CD4-positive, alpha-beta T cell (primary cell): Measurements from ENCODE around the gene LGR4. TPM values are rescaled to one million over a fixed set of nuclear protein-coding genes. Genes with fewer than 3 reads are reported as not detected.

Experiments used
- ATAC-seq: fragments of 200-7000 bp; cut with Tn5 transposase; one replicate; pipeline ENCODE4 v1.10.0; 2022; ENCODE audit warnings: mild to moderate bottlenecking; ENCODE audit not compliant: poor library complexity
- CTCF ChIA-PET: fragments of 350-600 bp; sonication (Branson Sonifier 250); formaldehyde crosslinking; loops from one replicate; lab custom pipeline; 2021; ENCODE audit warnings: antibody characterized with exemption, inconsistent platforms; lab: Charles Lee
- POLR2A ChIA-PET: fragments of 350-600 bp; sonication (Branson Sonifier 250); formaldehyde crosslinking; loops from one replicate; lab custom pipeline; 2021; ENCODE audit warnings: antibody characterized with exemption, inconsistent platforms; lab: Charles Lee
- DNase-seq, 14 experiments: peaks; one replicate each; pipeline ENCODE4 v3.0.0-alpha.2; 2013 to 2020; ENCODE audit warnings: mixed read lengths in 2 of 14
- H3K27ac ChIP-seq, 2 donors: one replicate each; pipeline versions ENCODE4 v1.5.1 to v1.7.0; 2013; ENCODE audit warnings: low read length in 2 of 2, low read depth in 1 of 2, mild to moderate bottlenecking in 1 of 2
- H3K27me3 ChIP-seq, 2 experiments: 1 replicate in 1 of 2; 2 replicates in 1 of 2; pipeline versions ENCODE4 v1.6.1 to v1.7.0; 2013; ENCODE audit warnings: low read length in 2 of 2, control low read depth in 1 of 2, mild to moderate bottlenecking in 1 of 2, moderate library complexity in 1 of 2; ENCODE audit not compliant: insufficient read depth in 2 of 2, control insufficient read depth in 1 of 2
- H3K36me3 ChIP-seq: one replicate; pipeline ENCODE4 v1.6.1; 2013; ENCODE audit warnings: low read length, control low read depth; ENCODE audit not compliant: insufficient read depth
- H3K4me1 ChIP-seq: one replicate; pipeline ENCODE4 v1.6.1; 2013; ENCODE audit warnings: low read length, control low read depth; ENCODE audit not compliant: insufficient read depth
- H3K4me3 ChIP-seq: one replicate; pipeline ENCODE4 v1.5.1; 2013; ENCODE audit warnings: mild to moderate bottlenecking, low read length, moderate library complexity
- H3K9me3 ChIP-seq, 2 experiments: 1 replicate in 1 of 2; 2 replicates in 1 of 2; pipeline versions ENCODE4 v1.6.1 to v1.7.0; 2013; ENCODE audit warnings: low read length in 2 of 2, mild to moderate bottlenecking in 2 of 2, control low read depth in 1 of 2, moderate library complexity in 1 of 2; ENCODE audit not compliant: control insufficient read depth in 1 of 2, insufficient read depth in 1 of 2
- H3K27ac Mint-ChIP-seq: one replicate; pipeline ENCODE4 v1.8.0; 2020; ENCODE audit warnings: mixed read lengths
- H3K27me3 Mint-ChIP-seq: one replicate; pipeline ENCODE4 v1.8.0; 2021; ENCODE audit warnings: mixed read lengths
- H3K36me3 Mint-ChIP-seq: one replicate; pipeline ENCODE4 v1.8.0; 2021; ENCODE audit warnings: low read depth, mixed read lengths
- H3K4me1 Mint-ChIP-seq: one replicate; pipeline ENCODE4 v1.8.0; 2021; ENCODE audit warnings: low read depth, mixed read lengths
- H3K4me3 Mint-ChIP-seq: one replicate; pipeline ENCODE4 v1.8.0; 2020; ENCODE audit warnings: mild to moderate bottlenecking, mixed read lengths
- H3K9me3 Mint-ChIP-seq: one replicate; pipeline ENCODE4 v1.8.0; 2020; ENCODE audit warnings: mixed read lengths
- intact Hi-C, 2 experiments: fragments of 100-400 bp; cut with DNase I in 1 of 2; cut with micrococcal nuclease in 1 of 2; formaldehyde crosslinking; loops; one replicate each; pipeline versions ENCODE4 v1.15.1 to v1.9.0; 2023 to 2025; cut with DNase I, micrococcal nuclease
- total RNA-seq, 174 experiments: library from RNA in 2 of 174; stranded (reverse) in 2 of 174; gene quantifications; one replicate each; pipeline ENCODE4 v1.2.3 and lab custom pipeline; 2021 to 2026
- TF ChIP-seq, protein P1 (sequence below): fragments of 200-600 bp; IDR thresholded peaks from one replicate; pipeline ENCODE4 v1.8.0; 2022; ENCODE audit warnings: antibody characterized with exemption, mild to moderate bottlenecking

The LGR4 gene
- total RNA-seq, 2 experiments from 2014 or later = 0.69 to 0.87 TPM

DNA sequence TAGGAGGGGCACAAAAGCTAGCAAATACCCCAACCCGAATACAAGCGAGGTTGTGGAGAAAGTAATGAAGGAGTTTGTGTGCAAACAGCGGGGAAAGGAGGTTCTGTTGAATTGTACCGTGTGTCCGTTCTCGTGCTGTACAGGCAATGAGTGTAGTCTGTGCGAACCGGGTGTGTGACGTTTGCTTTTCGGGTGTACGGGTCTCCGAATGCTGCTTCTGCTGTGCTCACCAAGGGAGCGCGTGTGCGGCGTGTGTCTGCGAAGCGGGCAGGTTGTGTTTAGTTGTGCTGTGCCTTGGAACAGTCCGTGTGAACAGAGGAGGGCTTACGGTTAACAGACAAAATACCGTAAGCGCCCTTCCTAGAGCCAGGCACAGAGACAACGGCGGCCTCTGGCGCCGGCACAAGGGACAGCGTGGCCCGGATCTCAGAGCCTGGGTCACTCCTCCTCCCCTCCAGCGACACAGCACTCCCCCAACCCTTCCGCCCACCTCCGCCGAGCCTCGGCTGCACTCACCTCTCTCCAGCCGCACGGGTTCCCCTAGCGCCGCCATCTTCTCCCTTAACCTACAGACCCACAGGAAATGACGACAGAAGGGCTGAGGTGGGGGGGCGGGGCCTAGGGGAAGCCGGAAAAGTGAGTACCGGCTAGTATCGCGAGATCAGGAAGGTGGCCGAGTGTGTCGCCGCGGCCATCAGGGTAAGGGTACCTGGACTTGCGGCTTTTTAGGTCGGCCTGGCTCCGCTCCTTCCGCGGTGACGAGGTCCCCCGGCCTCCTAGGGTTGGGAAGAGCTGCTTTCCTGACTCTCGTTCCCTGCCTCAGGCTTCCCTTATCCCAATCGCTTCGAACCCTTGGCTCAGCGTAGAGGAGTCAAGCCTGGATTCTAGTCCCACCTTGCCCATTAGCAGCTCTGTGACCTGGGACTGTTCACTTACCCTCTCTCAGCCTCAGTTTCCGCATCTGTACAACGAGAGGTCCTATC is 33.9 kb upstream of the LGR4 start, which contains the start of gene LIN7C:
LIN7C (minus strand) TSS at position 570 of the 983 bp plus-strand sequence; CDS start at position 553, 17 bp downstream.
- Histone ChIP-seq H3K4me1 (peaks cover 20% of the 10 kb centered on the region), H3K36me3 (peaks cover 5% of the 10 kb centered on the region), H3K27ac (peak within 1 kb of the TSS; percentile 80 to 95), H3K9me3 (no peaks in the 10 kb centered on the region), H3K4me3 (peak within 1 kb of the TSS; percentile 90), H3K27me3 (no peaks in the 10 kb centered on the region)
- H3K36me3 Mint-ChIP-seq = peaks cover 46% of the 10 kb centered on the region
- peak within 1 kb of the TSS; percentile 99 for H3K4me3 Mint-ChIP-seq
- peak within 1 kb of the TSS; percentile 99 for H3K27ac Mint-ChIP-seq
- peak; percentile 91 to 98 (median 94) for DNase-seq
- ATAC-seq = peak; percentile 86
- H3K4me1 Mint-ChIP-seq = peaks cover 63% of the 10 kb centered on the region
- no peaks in the 10 kb centered on the region for H3K9me3 Mint-ChIP-seq
- no peaks in the 10 kb centered on the region for H3K27me3 Mint-ChIP-seq
- intact Hi-C loops = loop anchor here (1.0 to 10.0 kb wide), 5 partner anchors 34 to 602 kb away; partner anchors contain the start of genes CCDC34 (in 2 of the 2), KIF18A (in 2 of the 2), METTL15 (in 2 of the 2) and LGR4 (in 1 of the 2)
- POLR2A ChIA-PET = interaction anchor here (1.1 kb wide), 1 partner anchor 601 kb away, joined by 4 read pairs; the partner anchor contains the start of genes KIF18A and METTL15
- TF ChIP-seq, protein P1, sequence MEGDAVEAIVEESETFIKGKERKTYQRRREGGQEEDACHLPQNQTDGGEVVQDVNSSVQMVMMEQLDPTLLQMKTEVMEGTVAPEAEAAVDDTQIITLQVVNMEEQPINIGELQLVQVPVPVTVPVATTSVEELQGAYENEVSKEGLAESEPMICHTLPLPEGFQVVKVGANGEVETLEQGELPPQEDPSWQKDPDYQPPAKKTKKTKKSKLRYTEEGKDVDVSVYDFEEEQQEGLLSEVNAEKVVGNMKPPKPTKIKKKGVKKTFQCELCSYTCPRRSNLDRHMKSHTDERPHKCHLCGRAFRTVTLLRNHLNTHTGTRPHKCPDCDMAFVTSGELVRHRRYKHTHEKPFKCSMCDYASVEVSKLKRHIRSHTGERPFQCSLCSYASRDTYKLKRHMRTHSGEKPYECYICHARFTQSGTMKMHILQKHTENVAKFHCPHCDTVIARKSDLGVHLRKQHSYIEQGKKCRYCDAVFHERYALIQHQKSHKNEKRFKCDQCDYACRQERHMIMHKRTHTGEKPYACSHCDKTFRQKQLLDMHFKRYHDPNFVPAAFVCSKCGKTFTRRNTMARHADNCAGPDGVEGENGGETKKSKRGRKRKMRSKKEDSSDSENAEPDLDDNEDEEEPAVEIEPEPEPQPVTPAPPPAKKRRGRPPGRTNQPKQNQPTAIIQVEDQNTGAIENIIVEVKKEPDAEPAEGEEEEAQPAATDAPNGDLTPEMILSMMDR = no peak
- CTCF ChIA-PET = no interaction called here

DNA sequence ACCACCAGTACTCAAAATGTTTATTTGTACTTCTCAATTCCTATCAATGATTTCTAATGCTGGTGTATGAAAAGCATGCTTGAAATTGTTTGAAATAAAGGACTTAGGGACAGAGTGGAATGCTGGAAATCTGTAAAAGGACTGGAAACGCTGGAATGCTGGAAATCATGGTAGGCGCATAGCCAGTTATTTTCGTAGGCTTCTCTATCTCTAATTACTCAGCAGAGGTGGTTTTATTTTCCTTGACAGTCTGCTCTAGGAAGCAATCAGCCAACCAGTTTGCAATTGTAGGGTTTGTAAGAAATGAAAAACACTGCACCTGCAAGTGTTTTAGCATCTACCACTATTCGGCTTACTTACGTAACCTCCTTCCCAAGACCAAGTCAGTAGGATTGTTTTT is 33.2 kb upstream of the LGR4 start:
- Histone ChIP-seq H3K27ac (peak overlapping the region; percentile 80 to 95), H3K4me1 (peaks cover 20% of the 10 kb centered on the region), H3K36me3 (peaks cover 12% of the 10 kb centered on the region), H3K9me3 (no peaks in the 10 kb centered on the region), H3K27me3 (no peaks in the 10 kb centered on the region), H3K4me3 (peak overlapping the region; percentile 90)
- H3K27me3 Mint-ChIP-seq = no peaks in the 10 kb centered on the region
- ATAC-seq = peak; percentile 2
- DNase-seq = no peak
- intact Hi-C loops = loop anchor here (1.0 to 10.0 kb wide), 5 partner anchors 33 to 603 kb away; partner anchors contain the start of genes CCDC34 (in 2 of the 2), KIF18A (in 2 of the 2), METTL15 (in 2 of the 2) and LGR4 (in 1 of the 2)
- TF ChIP-seq, protein P1 = no peak
- peak overlapping the region; percentile 99 for H3K27ac Mint-ChIP-seq
- H3K4me3 Mint-ChIP-seq = peak overlapping the region; percentile 99
- no peaks in the 10 kb centered on the region for H3K9me3 Mint-ChIP-seq
- POLR2A ChIA-PET = no interaction called here
- H3K36me3 Mint-ChIP-seq = peaks cover 50% of the 10 kb centered on the region
- CTCF ChIA-PET = no interaction called here
- H3K4me1 Mint-ChIP-seq = peaks cover 65% of the 10 kb centered on the region

DNA sequence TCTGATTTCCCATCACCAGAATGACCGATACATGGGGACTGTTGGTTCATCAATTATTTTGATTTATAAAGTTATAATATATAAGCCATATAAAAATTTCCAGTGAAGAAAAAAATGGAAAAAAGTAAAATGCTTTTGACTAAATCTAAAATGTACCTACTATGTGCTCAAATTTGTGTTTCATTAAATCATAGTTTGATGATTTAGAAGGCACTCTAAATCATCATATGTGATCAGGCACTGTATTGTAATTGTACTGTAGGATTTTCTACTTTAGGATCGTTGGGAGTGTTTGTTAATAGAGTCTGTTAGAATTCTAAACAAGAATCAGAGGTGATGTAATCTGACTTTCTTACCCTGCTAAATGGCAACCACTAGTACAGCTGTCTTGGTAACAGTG is 31.6 kb upstream of the LGR4 start:
- no peaks in the 10 kb centered on the region for H3K9me3 ChIP-seq
- H3K27ac ChIP-seq = no peak overlapping the region
- DNase-seq = no peak
- peaks cover 67% of the 10 kb centered on the region for H3K4me1 Mint-ChIP-seq
- no peaks in the 10 kb centered on the region for H3K27me3 Mint-ChIP-seq
- TF ChIP-seq, protein P1 = no peak
- no peak overlapping the region for H3K4me3 ChIP-seq
- H3K27me3 ChIP-seq = no peaks in the 10 kb centered on the region
- ChIA-PET CTCF (interaction anchor here (1.0 kb wide), 1 partner anchor 18 kb away, joined by 3 read pairs; no protein-coding TSS in a partner anchor), POLR2A (no interaction called here)
- H3K27ac Mint-ChIP-seq = peak overlapping the region; percentile 99
- intact Hi-C loops = loop anchor here in 1 of 2 experiments (10.0 kb wide), 1 partner anchor 139 kb away; the partner anchor contains the start of gene CCDC34
- peaks cover 26% of the 10 kb centered on the region for H3K36me3 ChIP-seq
- peaks cover 66% of the 10 kb centered on the region for H3K36me3 Mint-ChIP-seq
- H3K4me3 Mint-ChIP-seq = peak overlapping the region; percentile 71
- ATAC-seq = no peak
- H3K4me1 ChIP-seq = peaks cover 20% of the 10 kb centered on the region
- H3K9me3 Mint-ChIP-seq = no peaks in the 10 kb centered on the region
